ENCODE results near the gene ZNF223. TPM values are rescaled to one million over a fixed set of nuclear protein-coding genes. Genes with fewer than 3 reads are reported as not detected.

The ZNF223 gene
- total and polyA plus RNA-seq, 9 of the 15 experiments (the other 6 are each of a cell fraction or from before 2014, with no cell fraction given), result 0.21 to 1.8 (median 0.71) TPM

GRCh38 chr19:44051650-44052402 lies at the start of gene ZNF223 (continued):
- no peak for TF ChIP-seq ZNF586 (CRISPR knock-in tag; conservative IDR thresholded peaks at IDR 0.05)
- TF ChIP-seq ZBTB9 (CRISPR knock-in tag; IDR thresholded peaks at IDR 0.05), result no peak
- TF ChIP-seq NRF1 (conservative IDR thresholded peaks at IDR 0.05 in 1 of 2, IDR thresholded peaks at IDR 0.05 in 1 of 2), result peak; percentile 22 to 30; a peak in 1 of 4 replicates
- TF ChIP-seq SMARCA4 (IDR thresholded peaks at IDR 0.05), result no peak
- peak; percentile 60; the same call in 1 of the 2 replicates for TF ChIP-seq ZNF197 (CRISPR knock-in tag; IDR thresholded peaks at IDR 0.05; ENCODE audit: low read depth)
- no peak for TF ChIP-seq ZNF778 (CRISPR knock-in tag; IDR thresholded peaks at IDR 0.05)
- no peak for TF ChIP-seq CHD4 (IDR thresholded peaks at IDR 0.05; ENCODE audit: insufficient read depth, insufficient replicate concordance, low read depth, low read length, poor library complexity, severe bottlenecking)
- TF ChIP-seq JUND (IDR thresholded peaks at IDR 0.05; ENCODE audit: borderline replicate concordance, low read depth, low read length), result 0 out of 2 replicates have a peak, but pooled peaks have one; percentile 5
- no peak; the same call in 2 of the 3 replicates for TF ChIP-seq JUND (tag; IDR thresholded peaks at IDR 0.05; ENCODE audit: borderline replicate concordance, low read depth, low read length)
- TF ChIP-seq RFX7 (CRISPR knock-in tag; IDR thresholded peaks at IDR 0.05), result no peak
- no peak for TF ChIP-seq E2F3 (CRISPR knock-in tag; IDR thresholded peaks at IDR 0.05)
- TF ChIP-seq EP400 (IDR thresholded peaks at IDR 0.05), result no peak
- TF ChIP-seq ZNF395 (CRISPR knock-in tag; IDR thresholded peaks at IDR 0.05), result peak; percentile 74
- no peak for TF ChIP-seq ZNF232 (CRISPR knock-in tag; IDR thresholded peaks at IDR 0.05)
- no peak for TF ChIP-seq FOXJ3 (CRISPR knock-in tag; IDR thresholded peaks at IDR 0.05)
- no peak for TF ChIP-seq ZBTB1 (CRISPR knock-in tag; IDR thresholded peaks at IDR 0.05; ENCODE audit: borderline replicate concordance, low read depth)
- no peak for TF ChIP-seq C11orf30 (IDR thresholded peaks at IDR 0.05; ENCODE audit: low read depth)
- no peak for TF ChIP-seq BMI1 (IDR thresholded peaks at IDR 0.05; ENCODE audit: low read length)
- no peak for TF ChIP-seq ATF1 (CRISPR knock-in tag; IDR thresholded peaks at IDR 0.05)
- TF ChIP-seq ATF1 (tag; IDR thresholded peaks at IDR 0.05), result peak; percentile 64
- no peak for TF ChIP-seq CBX8 (IDR thresholded peaks at IDR 0.05; ENCODE audit: borderline replicate concordance, extremely low read depth, low read depth, low read length, poor library complexity, severe bottlenecking)
- no peak for TF ChIP-seq NFE2L1 (tag; IDR thresholded peaks at IDR 0.05; ENCODE audit: borderline replicate concordance, low read depth)
- TF ChIP-seq ZEB2 (IDR thresholded peaks at IDR 0.05), result peak; percentile 71; the same call in 1 of the 2 replicates
- TF ChIP-seq BCL6 (CRISPR knock-in tag; IDR thresholded peaks at IDR 0.05), result no peak
- 0 out of 2 replicates have a peak, but pooled peaks have one; percentile 40 for TF ChIP-seq CXXC5 (CRISPR knock-in tag; IDR thresholded peaks at IDR 0.05)
- no peak for TF ChIP-seq ZBED1 (IDR thresholded peaks at IDR 0.05)
